GM21723 (cell line): ENCODE data around the gene PAGE4.

Experiments
- ATAC-seq: cut with Tn5 transposase; IDR thresholded peaks from one replicate; pipeline ENCODE4 v1.9.1; 2021; ENCODE audit warnings: mild to moderate bottlenecking, moderate library complexity; ENCODE audit not compliant: unreplicated experiment

Gene PAGE4

GRCh38 chrX:49829016-49829415, at the start of gene PAGE4:
Gene PAGE4 (plus strand): TSS chrX:49829303. CDS start chrX:49830429, 1,126 bp downstream.
- no peak for ATAC-seq

- ATAC-seq: no peak
Measured at GRCh38 chrX:49784747-49785280, 44.3 kb upstream of the PAGE4 start.

- no peak for ATAC-seq
Measured at GRCh38 chrX:49792376-49792775, 36.7 kb upstream of the PAGE4 start.

- no peak for ATAC-seq
Measured at GRCh38 chrX:49793686-49794085, 35.4 kb upstream of the PAGE4 start.

- no peak for ATAC-seq
Measured at GRCh38 chrX:49799828-49800227, 29.3 kb upstream of the PAGE4 start.

- no peak for ATAC-seq
Measured at GRCh38 chrX:49809891-49810632, 19.0 kb upstream of the PAGE4 start.

- no peak for ATAC-seq
Measured at GRCh38 chrX:49812177-49812576, 16.9 kb upstream of the PAGE4 start.

- ATAC-seq: no peak
Measured at GRCh38 chrX:49816435-49816834, 12.7 kb upstream of the PAGE4 start.

GRCh38 chrX:49838374-49838773, 9.3 kb downstream of the PAGE4 start:
- ATAC-seq: no peak

GRCh38 chrX:49840679-49841078, 11.6 kb downstream of the PAGE4 start:
- ATAC-seq: peak; percentile 54

- no peak for ATAC-seq
Measured at GRCh38 chrX:49842621-49843020, 13.5 kb downstream of the PAGE4 start.

GRCh38 chrX:49844611-49845010, 15.5 kb downstream of the PAGE4 start:
- ATAC-seq: no peak

GRCh38 chrX:49845701-49846403, 16.7 kb downstream of the PAGE4 start:
- ATAC-seq: peak; percentile 49

- no peak for ATAC-seq
Measured at GRCh38 chrX:49846522-49846921, 17.4 kb downstream of the PAGE4 start.

- ATAC-seq: no peak
Measured at GRCh38 chrX:49848275-49848674, 19.2 kb downstream of the PAGE4 start.

- ATAC-seq: no peak
Measured at GRCh38 chrX:49850028-49850427, 20.9 kb downstream of the PAGE4 start.

- ATAC-seq: no peak
Measured at GRCh38 chrX:49853661-49854060, 24.6 kb downstream of the PAGE4 start.

- ATAC-seq: no peak
Measured at GRCh38 chrX:49856819-49857218, 27.7 kb downstream of the PAGE4 start.

- ATAC-seq: no peak
Measured at GRCh38 chrX:49858341-49858740, 29.2 kb downstream of the PAGE4 start.

- no peak for ATAC-seq
Measured at GRCh38 chrX:49859491-49859890, 30.4 kb downstream of the PAGE4 start.

- no peak for ATAC-seq
Measured at GRCh38 chrX:49860867-49861535, 31.9 kb downstream of the PAGE4 start.

- ATAC-seq: no peak
Measured at GRCh38 chrX:49862093-49862492, 33.0 kb downstream of the PAGE4 start.
